ENCODE measurements around the gene DZIP3. TPM values are rescaled to one million over a fixed set of nuclear protein-coding genes. Genes with fewer than 3 reads are reported as not detected.

The DZIP3 gene
- total and polyA plus RNA-seq, 2 of the 13 experiments (the other 11 are each of a cell fraction or from before 2014, with no cell fraction given) = 11.3 to 17.3 TPM

DNA sequence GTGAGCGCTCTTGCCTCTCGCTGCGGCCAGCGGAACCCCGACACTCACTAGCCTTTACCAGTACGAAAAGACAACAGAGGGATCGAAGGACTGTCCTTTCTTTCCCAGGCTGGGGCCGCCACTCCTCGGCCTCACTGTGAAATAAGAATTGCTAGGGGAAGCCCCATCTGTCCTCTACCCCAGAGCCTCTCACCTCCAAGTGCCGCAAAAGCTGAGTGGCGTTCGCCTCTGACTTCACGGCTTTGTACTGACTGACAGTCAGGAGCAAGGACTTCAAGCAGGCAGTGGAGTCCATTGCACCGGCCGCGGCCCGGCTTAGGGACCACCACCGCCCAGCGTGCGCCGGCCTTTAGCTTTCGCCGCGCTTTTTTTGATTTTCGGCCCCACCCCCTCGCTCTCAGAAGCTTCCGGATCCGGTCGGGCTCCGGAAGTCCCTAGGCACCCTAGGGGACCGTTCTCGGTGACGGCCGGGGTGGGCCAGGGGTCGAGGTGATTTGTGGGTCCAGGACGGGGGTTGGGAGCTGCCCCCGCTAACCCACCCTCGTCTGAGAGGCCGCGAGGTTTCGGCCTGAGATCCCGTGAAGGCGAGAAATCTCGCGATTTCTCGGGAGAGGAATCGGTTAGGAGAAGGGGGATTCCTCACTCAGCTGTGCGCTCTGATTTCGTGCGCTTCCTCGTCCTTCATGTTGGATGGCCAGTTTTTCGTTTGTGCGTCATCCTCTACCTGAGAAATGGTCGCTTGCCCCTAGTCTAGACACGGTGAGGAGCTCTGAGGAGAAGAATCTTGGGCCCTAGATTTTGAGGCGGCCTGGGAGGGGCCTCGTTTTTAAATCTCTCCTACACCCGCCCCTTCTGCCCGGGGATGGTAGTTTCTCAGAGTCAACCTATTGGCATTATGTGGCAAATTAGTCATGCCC is at the start of gene DZIP3, which contains the start of gene CIP2A (continued):
- TF ChIP-seq, protein P1, sequence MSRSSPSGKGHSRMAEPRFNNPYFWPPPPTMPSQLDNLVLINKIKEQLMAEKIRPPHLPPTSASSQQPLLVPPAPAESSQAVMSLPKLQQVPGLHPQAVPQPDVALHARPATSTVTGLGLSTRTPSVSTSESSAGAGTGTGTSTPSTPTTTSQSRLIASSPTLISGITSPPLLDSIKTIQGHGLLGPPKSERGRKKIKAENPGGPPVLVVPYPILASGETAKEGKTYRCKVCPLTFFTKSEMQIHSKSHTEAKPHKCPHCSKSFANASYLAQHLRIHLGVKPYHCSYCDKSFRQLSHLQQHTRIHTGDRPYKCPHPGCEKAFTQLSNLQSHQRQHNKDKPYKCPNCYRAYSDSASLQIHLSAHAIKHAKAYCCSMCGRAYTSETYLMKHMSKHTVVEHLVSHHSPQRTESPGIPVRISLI (CRISPR knock-in tag; IDR thresholded peaks at IDR 0.05; ENCODE audit: borderline replicate concordance) = peak; percentile 84
- TF ChIP-seq ZNF501 (CRISPR knock-in tag; IDR thresholded peaks at IDR 0.05) (peak; percentile 97), ZSCAN20 (CRISPR knock-in tag; IDR thresholded peaks at IDR 0.05; ENCODE audit: borderline replicate concordance) (0 out of 2 replicates have a peak, but pooled peaks have one; percentile 20), ZNF510 (CRISPR knock-in tag; IDR thresholded peaks at IDR 0.05; ENCODE audit: low read depth) (peak; percentile 35; the same call in 1 of the 2 replicates), NFE2L1 (CRISPR knock-in tag; IDR thresholded peaks at IDR 0.05; ENCODE audit: borderline replicate concordance) (no peak), MATR3 (CRISPR knock-in tag; IDR thresholded peaks at IDR 0.05) (no peak), NCOA1 (CRISPR knock-in tag; IDR thresholded peaks at IDR 0.05) (no peak), ZNF10 (CRISPR knock-in tag; IDR thresholded peaks at IDR 0.05; ENCODE audit: borderline replicate concordance, low read depth) (no peak), ZNF570 (CRISPR knock-in tag; IDR thresholded peaks at IDR 0.05; ENCODE audit: borderline replicate concordance) (no peak), ARNT (IDR thresholded peaks at IDR 0.05) (no peak), SKIL (CRISPR knock-in tag; IDR thresholded peaks at IDR 0.05; ENCODE audit: borderline replicate concordance) (no peak), ZNF746 (CRISPR knock-in tag; IDR thresholded peaks at IDR 0.05) (no peak), SNAI1 (CRISPR knock-in tag; IDR thresholded peaks at IDR 0.05; ENCODE audit: borderline replicate concordance) (no peak), MEIS2 (CRISPR knock-in tag; IDR thresholded peaks at IDR 0.05) (peak; percentile 89), FOXC1 (CRISPR knock-in tag; IDR thresholded peaks at IDR 0.05; ENCODE audit: borderline replicate concordance) (no peak), ZGPAT (CRISPR knock-in tag; IDR thresholded peaks at IDR 0.05) (peak; percentile 62), SRF (IDR thresholded peaks at IDR 0.05; ENCODE audit: low read depth, low read length) (no peak), ZNF619 (CRISPR knock-in tag; IDR thresholded peaks at IDR 0.05) (no peak), ZNF614 (CRISPR knock-in tag; IDR thresholded peaks at IDR 0.05; ENCODE audit: borderline replicate concordance) (peak; percentile 34; the same call in 1 of the 2 replicates), CSRNP2 (CRISPR knock-in tag; conservative IDR thresholded peaks at IDR 0.05; ENCODE audit: low read depth) (no peak), ZBTB3 (CRISPR knock-in tag; IDR thresholded peaks at IDR 0.05; ENCODE audit: borderline replicate concordance, low read depth) (no peak)
